GM06990 (cell line): Measurements from ENCODE around the gene VPS37B.

ENCODE experiments used
- DNase-seq: peaks from one replicate; pipeline ENCODE4 v3.0.0-alpha.2; 2011; ENCODE audit not compliant: insufficient read length; ENCODE audit errors: extremely low read depth
- H3K27me3 ChIP-seq: replicated peaks from 2 replicates; pipeline ENCODE4 v1.6.0; 2011; ENCODE audit warnings: low read length; ENCODE audit not compliant: control insufficient read depth, insufficient read depth
- H3K36me3 ChIP-seq: 2 replicates; pipeline ENCODE4 v1.5.1; 2011; ENCODE audit warnings: low read length; ENCODE audit not compliant: control insufficient read depth, insufficient read depth
- H3K4me3 ChIP-seq: replicated peaks from 2 replicates; pipeline ENCODE4 v1.5.1; 2011; ENCODE audit warnings: low read depth, mild to moderate bottlenecking, control low read depth, low read length
- CTCF ChIP-seq: IDR thresholded peaks from 2 replicates; pipeline ENCODE4 v1.5.1; 2011; ENCODE audit warnings: low read length, control low read depth, mild to moderate bottlenecking, inconsistent platforms; ENCODE audit not compliant: insufficient read depth, poor library complexity, severe bottlenecking

The VPS37B gene

DNA sequence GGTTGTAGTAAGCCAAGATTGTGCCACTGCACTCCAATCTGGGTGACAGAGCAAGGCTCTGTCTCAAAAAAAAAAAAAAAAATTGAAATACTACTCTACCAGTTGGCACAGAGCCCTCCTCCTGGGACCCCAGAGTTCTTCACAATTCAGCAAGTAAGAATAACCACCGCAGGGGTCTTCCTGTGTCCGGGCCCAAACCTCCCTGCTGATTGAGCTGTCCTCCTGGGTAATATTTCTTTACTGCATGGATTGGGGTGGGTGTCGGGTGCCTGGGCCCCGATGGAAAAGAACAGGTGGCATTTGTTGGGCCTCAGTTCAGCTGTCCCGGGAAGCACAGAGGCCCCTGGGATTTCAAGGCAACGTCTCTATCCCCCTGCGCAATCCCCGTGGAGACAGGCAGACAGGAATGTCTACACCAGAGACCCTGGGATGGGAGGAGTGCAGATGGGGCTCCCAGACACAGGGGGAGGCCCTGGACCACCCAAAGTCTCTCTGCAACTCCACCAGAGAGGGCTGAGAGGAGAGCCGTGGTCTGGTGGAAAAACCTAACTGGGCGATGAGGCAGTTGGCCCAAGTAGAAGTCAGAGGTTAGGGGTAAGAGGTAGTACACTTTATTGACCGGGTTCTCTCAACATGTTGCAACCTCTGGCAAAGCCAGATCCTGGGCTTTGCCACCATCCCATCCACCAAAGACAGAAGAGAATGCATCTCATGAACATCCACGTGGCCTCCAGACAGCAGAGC, 32.7 kb upstream of the VPS37B start:
- H3K36me3 ChIP-seq = no peaks in the 10 kb centered on the region

DNA sequence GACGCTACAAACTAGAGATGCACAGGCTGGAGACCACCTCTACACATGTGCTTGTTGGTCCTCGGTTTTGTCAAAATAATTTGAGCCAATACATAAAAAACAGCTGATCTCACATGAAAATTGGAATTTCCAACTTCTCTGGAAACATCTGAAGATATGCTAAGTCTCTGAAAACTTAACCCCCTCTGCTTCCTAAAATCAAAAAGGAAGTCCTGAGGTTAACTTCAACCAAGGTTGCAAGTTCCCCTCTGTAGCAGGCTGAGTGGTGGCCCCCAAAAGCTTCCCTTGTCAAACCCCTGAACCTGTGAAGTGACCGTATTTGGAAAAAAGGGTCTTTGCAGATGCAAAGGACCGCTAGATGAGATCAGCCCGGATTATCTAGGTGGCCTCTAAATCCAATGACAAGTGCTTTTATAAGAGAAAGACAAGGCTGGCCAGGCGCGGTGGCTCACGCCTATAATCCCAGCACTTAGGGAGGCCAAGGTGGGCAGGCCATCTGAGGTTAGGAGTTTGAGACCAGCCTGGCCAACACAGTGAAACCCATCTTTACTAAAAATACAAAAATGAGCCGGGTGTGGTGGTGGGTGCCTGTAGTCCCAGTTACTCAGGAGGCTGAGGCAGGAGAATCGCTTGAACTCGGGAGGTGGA, 32.0 kb upstream of the VPS37B start:
- H3K27me3 ChIP-seq = no peaks in the 10 kb centered on the region
- no peak for DNase-seq
- H3K36me3 ChIP-seq = no peaks in the 10 kb centered on the region
- no peak overlapping the region for H3K4me3 ChIP-seq
- TF ChIP-seq CTCF = no peak

More for the DNA sequence above, 32.7 kb upstream of the VPS37B start:
- no peaks in the 10 kb centered on the region for H3K27me3 ChIP-seq
- TF ChIP-seq CTCF = no peak
- no peak overlapping the region for H3K4me3 ChIP-seq
- DNase-seq = no peak

GRCh38 chr12:122921917-122922316, 26.0 kb upstream of the VPS37B start:
- no peak for DNase-seq
- Histone ChIP-seq H3K36me3 (no peaks in the 10 kb centered on the region), H3K27me3 (no peaks in the 10 kb centered on the region), H3K4me3 (no peak overlapping the region)
- no peak for TF ChIP-seq CTCF

- H3K4me3 ChIP-seq = no peak overlapping the region
- DNase-seq = no peak
- no peaks in the 10 kb centered on the region for H3K36me3 ChIP-seq
- no peaks in the 10 kb centered on the region for H3K27me3 ChIP-seq
- no peak for TF ChIP-seq CTCF
These were observed 24.8 kb upstream of the VPS37B start for GRCh38 chr12:122920687-122921086.

DNA sequence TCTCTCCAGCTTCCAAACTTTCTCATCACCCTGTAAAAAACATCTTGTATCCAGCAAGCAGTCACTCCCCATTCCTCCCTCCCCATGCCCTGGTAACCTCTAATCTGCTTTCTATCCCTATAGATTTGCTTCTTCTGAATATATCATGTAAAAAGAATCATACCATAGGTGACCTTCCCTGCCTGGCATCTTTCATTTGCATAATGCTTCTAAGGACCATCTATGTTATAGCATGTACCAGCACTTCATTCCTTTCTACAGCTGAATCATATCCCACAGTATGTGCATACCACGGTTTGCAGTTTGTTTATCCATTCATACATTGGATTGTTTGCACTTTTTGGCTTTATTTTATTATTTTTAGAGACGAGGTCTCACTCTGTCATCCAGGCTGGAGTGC, 22.9 kb upstream of the VPS37B start:
- TF ChIP-seq CTCF = no peak
- H3K4me3 ChIP-seq = no peak overlapping the region
- H3K27me3 ChIP-seq = no peaks in the 10 kb centered on the region
- DNase-seq = no peak
- no peaks in the 10 kb centered on the region for H3K36me3 ChIP-seq
